Measurements from ENCODE around the gene NKAIN2.

The NKAIN2 gene

DNA sequence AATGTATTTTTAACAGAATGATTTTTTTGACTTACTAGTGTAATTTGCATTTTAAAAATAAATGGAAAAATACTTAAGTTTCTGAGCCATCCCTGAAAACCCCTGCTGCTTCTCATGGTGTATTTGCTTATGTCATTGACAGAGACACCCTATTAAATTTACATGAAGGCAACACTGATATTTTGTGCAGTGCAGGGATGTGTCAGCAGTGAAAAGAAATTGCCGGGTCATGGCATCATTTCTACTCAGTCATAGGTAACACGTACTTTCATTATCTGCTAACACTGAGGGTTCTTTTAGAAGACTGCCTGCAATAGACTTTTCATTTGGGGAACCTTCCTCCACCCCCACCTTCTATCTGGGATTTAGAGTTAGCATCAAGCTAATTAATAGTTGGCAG is 1021.9 kb downstream of the NKAIN2 start:
- DNase-seq (ENCODE audit: low read depth): no peak
- H3K4me3 ChIP-seq (ENCODE audit: low read depth, low read length): no peak overlapping the region
- TF ChIP-seq, protein P1, sequence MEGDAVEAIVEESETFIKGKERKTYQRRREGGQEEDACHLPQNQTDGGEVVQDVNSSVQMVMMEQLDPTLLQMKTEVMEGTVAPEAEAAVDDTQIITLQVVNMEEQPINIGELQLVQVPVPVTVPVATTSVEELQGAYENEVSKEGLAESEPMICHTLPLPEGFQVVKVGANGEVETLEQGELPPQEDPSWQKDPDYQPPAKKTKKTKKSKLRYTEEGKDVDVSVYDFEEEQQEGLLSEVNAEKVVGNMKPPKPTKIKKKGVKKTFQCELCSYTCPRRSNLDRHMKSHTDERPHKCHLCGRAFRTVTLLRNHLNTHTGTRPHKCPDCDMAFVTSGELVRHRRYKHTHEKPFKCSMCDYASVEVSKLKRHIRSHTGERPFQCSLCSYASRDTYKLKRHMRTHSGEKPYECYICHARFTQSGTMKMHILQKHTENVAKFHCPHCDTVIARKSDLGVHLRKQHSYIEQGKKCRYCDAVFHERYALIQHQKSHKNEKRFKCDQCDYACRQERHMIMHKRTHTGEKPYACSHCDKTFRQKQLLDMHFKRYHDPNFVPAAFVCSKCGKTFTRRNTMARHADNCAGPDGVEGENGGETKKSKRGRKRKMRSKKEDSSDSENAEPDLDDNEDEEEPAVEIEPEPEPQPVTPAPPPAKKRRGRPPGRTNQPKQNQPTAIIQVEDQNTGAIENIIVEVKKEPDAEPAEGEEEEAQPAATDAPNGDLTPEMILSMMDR (IDR thresholded peaks at IDR 0.05; ENCODE audit: insufficient read depth, low read depth, low read length, missing control alignments): no peak

DNA sequence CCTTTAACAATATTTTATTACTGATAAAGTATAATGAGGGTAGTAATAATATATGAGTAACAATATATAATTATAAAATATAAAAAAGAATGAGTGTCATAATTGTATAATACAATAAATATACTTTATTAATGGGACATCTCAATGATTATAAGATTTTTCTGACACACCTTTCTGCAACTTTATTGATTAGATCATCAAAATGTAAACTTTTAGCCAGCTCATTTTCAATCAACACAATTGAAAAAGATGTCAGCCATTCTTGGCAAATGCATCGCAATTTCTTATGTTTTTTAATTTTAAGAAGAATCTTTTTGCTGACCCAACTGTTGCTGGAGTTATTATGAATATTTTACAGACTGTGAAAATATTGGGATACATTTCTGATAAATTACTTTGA is 1026.2 kb downstream of the NKAIN2 start:
- DNase-seq (ENCODE audit: low read depth): no peak
- no peak overlapping the region for H3K4me3 ChIP-seq (ENCODE audit: low read depth, low read length)
- TF ChIP-seq, protein P1 (IDR thresholded peaks at IDR 0.05; ENCODE audit: insufficient read depth, low read depth, low read length, missing control alignments): no peak

DNA sequence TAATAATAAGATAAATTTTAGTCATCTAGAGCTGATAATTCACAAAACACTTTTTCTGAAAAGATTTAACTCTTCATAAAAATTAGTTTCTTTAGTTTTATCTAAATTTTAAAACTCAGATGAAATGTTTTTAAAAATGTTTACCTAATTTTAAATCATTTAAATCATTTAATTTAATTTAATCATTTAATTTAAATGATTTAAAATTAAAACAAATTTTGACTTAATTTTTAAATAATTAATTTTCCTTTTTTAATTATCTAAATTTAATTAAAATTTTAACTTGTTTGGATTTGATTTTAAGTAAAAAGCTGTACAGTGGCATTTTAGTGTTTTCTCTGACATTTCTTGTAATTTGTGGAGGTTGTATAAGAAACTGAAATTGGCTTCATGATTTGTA is 1026.8 kb downstream of the NKAIN2 start:
- no peak overlapping the region for H3K4me3 ChIP-seq (ENCODE audit: low read depth, low read length)
- no peak for DNase-seq (ENCODE audit: low read depth)
- TF ChIP-seq, protein P1 (IDR thresholded peaks at IDR 0.05; ENCODE audit: insufficient read depth, low read depth, low read length, missing control alignments): no peak

DNA sequence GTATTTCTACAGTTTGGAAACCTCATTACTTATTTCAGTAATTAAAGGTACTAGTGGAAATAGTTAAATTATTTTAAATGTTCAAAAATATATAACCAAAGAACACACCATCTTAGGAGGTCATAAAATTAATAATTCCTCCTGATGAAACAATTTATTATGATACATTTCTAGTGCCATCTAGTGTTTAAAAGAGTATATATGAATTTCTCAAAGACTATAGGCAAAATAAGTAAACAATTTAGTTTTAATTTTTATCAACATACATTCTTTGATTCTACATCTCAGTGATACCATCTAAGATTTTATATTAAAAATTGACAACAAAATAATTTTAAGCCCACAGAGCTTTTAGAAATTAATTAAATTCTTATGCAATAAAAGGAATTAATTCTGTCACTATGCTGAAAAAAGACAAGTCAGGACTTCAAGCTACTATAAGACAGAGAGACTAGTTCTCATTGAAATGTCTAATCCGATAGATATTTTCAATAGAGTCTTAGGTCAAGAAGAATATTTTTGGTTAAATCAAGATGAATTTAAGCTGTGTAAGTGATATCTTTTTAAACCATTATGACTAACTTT is 1050.8 kb downstream of the NKAIN2 start:
- DNase-seq (ENCODE audit: low read depth): no peak
- TF ChIP-seq, protein P1 (IDR thresholded peaks at IDR 0.05; ENCODE audit: insufficient read depth, low read depth, low read length, missing control alignments): no peak
- H3K4me3 ChIP-seq (ENCODE audit: low read depth, low read length): no peak overlapping the region

DNA sequence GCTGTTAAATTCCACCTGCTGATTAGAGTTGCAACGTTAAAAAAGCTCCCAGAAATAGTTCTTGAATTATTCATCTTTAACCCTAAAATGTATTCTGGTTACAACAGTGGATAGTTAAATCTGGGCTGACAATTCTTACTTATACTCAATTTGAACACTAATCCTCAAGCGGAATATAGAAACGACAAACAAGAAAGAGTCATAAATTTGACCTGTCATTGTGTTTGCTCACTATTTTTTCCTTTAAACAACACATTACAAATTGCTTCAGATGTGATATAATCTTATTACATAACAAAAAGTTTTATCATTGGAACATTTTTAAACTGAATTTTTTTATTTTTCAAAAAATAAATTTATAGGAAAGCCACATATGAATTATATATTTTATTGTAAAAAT is 1054.1 kb downstream of the NKAIN2 start:
- TF ChIP-seq, protein P1 (IDR thresholded peaks at IDR 0.05; ENCODE audit: insufficient read depth, low read depth, low read length, missing control alignments): no peak
- DNase-seq (ENCODE audit: low read depth): no peak
- no peak overlapping the region for H3K4me3 ChIP-seq (ENCODE audit: low read depth, low read length)

DNA sequence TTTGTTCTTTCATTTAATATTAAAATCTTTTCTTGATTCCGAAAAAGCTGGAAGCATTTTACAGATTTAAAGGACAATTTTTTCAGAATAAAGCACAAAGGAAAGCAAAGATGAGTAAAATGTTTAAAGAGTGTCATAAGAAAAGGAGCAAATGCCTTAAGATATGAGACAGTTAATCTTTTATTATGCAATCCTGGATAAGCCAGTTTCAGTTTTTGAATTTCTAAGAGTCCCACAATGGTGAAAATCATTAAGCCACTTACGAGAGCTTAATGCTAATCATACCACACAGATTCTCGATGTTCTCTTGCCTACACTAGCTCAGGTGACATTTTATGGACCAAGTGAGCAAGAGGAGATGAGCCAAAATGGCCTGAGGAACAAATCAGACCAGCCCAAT is 1054.9 kb downstream of the NKAIN2 start:
- DNase-seq (ENCODE audit: low read depth): no peak
- H3K4me3 ChIP-seq (ENCODE audit: low read depth, low read length): no peak overlapping the region
- TF ChIP-seq, protein P1 (IDR thresholded peaks at IDR 0.05; ENCODE audit: insufficient read depth, low read depth, low read length, missing control alignments): no peak

DNA sequence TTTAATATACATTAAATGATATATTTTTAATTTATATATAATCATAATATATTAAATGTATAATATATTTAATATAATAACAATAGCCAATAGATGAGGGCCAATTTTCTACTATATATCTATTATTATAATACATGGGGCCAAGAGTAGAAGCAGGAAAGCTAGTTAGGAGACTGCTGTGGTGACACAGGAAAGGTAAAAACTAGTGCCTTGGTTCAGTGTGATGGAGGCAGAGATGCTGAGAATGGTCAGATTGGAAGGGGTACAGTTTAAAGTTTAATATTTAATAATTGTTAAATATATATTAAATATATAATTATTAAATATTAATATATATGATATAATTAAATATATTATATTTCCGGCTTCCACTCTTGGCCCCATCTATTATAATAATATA is 1055.7 kb downstream of the NKAIN2 start:
- no peak overlapping the region for H3K4me3 ChIP-seq (ENCODE audit: low read depth, low read length)
- TF ChIP-seq, protein P1 (IDR thresholded peaks at IDR 0.05; ENCODE audit: insufficient read depth, low read depth, low read length, missing control alignments): no peak
- DNase-seq (ENCODE audit: low read depth): no peak

Measured in GM12865 (cell line).